Measurements from ENCODE around the gene CRB1.
"Not testable (repeated sequence)": the region's sequence is repeated elsewhere in the genome, so short reads cannot be mapped to it uniquely, and the experiment has no call there.

The CRB1 gene

DNA sequence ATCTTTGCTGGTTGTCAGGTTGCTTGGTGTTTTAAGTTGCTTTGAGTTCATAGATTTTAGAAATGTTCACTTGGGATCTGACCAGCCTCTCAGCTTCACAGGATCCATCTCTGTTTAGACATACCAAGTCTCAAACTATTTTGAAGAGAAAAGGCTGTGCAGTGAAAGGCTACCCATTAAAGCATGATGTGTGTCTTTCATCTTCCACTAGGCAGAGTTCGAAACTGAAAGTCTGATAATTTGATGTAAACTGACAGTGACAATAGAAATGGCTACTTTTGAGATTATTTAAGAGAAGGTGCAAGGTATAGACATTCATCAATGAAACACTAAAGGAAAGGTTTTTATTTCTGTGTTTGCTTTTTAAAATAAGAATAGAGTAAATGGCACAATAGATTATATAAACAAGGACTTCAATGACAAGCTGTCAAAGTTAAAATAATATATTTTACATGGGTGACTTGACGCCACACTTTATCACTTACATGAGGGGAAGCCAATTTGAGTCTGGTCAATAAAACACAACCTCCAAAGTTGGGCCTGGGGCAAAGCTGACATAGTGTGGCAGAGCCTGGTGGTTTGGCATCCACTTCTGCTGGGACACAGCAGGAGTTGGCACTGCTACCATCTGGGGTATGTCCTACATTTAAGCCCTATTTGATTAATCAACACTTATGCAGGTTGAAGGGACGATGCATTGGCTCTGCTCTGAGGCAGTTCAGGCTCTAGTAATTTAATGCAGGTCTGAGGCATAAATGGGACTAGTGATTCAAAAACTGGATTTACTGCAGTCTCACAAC, 197.7 kb downstream of the CRB1 start:
- DNase-seq (ENCODE audit: low spot score) = no peak

DNA sequence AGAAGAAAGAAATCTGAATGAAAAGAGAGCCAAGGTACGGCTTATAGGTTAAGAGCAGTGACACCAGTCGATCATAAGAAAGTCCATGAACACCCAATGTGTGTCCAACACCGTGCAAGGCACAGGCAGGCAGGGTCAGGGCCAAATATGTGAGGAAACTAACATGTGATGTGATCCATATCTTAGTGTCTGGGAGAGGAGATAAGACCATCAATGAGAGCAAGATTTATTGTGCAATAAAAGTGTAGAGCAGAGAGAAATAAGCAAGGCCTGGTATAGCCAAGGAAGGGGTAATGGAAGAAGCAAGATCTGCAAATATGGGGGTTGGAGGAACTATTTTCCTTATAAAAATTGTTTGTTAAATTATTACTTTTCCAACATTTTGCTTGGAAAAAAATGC, 198.8 kb downstream of the CRB1 start:
- no peak for DNase-seq (ENCODE audit: low spot score)

GRCh38 chr1:197467881-197468280, 199.8 kb downstream of the CRB1 start:
- DNase-seq (ENCODE audit: low spot score) = no peak

GRCh38 chr1:197468543-197469175, 200.6 kb downstream of the CRB1 start:
- no peak for DNase-seq (ENCODE audit: low spot score)

- DNase-seq (ENCODE audit: low spot score) = no peak
Measured at GRCh38 chr1:197469620-197470210, 201.7 kb downstream of the CRB1 start.

DNA sequence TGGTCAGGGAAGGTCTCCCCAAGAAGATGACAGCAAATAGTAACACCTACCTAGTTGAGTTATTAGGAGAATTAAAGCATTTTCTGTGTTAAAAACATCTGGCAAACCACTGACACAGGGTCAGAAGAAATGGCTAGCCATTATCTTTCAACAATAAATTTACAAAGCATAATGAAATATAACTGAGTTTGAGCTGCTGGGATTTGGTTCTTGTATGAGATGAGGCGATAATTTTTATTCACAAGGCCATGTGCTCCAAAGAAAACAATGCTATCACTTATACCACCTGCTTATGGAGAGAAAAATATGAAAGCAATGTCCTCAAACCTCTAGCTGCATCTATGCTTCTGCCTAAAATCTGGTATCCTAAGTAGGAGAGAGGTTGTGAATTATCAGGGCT, 202.3 kb downstream of the CRB1 start:
- DNase-seq (ENCODE audit: low spot score) = no peak

GRCh38 chr1:197471248-197471985, 203.4 kb downstream of the CRB1 start:
- no peak for DNase-seq (ENCODE audit: low spot score)

- no peak for DNase-seq (ENCODE audit: low spot score)
Measured at GRCh38 chr1:197472141-197472540, 204.1 kb downstream of the CRB1 start.

DNA sequence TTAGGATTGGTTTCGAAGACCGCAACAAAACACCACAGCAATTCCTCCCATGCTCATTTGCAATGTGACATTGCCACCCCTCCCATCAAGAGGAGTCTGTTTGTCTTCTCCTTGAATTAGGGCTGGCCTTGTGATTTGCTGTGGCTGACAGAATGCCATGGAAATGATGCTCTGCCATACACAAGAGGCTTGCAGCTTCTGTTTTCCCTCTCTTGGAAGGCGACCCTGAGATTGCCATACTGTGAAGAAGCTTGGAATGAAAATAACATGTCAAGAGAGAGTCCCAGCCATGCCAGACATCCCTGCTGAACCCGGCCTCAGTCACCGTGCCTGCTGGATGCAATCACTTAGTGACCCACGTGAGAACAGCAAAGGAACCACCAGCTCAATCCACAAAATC, 212.4 kb downstream of the CRB1 start:
- no peak for DNase-seq (ENCODE audit: low spot score)

- DNase-seq (ENCODE audit: low spot score) = no peak
Measured at GRCh38 chr1:197481101-197481500, 213.0 kb downstream of the CRB1 start.

DNA sequence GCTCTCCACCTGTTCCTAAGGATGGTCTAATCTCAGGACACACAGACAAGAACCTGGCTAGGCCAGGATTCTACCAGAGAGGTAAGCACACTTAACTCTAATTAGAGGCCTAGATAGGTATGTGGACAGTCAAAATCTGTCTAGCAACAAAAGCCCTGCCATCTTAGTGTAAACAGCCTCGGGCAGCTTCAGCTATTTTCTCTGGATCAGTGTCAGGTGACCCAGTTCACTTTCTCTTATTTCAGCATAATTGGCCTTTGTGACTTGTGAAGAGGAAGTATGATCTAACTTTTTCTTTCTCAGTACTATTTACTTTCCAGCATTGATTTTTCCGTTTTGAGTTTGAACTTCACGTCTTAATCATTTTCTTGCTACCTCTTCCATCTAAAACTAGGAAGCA, 217.7 kb downstream of the CRB1 start:
- DNase-seq (ENCODE audit: low spot score) = no peak

DNA sequence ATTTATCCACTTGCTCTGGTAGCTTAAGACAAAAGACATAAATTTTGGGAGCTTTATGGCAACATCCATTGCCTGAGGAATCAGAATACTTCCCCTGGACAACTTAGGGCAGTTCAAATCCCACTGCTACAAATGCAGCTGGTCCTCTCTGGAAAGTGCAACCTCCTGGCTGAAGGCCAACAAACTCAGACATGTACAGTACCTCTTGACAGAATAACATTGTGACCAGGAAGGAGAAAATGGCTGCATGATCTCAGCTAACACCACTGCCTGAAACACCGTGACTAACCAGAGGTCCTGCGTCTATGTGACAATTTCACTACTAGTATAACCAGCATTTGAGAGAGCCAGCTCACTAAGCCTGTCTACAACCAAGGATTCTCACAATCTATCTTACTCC, 218.9 kb downstream of the CRB1 start:
- DNase-seq (ENCODE audit: low spot score) = no peak

DNA sequence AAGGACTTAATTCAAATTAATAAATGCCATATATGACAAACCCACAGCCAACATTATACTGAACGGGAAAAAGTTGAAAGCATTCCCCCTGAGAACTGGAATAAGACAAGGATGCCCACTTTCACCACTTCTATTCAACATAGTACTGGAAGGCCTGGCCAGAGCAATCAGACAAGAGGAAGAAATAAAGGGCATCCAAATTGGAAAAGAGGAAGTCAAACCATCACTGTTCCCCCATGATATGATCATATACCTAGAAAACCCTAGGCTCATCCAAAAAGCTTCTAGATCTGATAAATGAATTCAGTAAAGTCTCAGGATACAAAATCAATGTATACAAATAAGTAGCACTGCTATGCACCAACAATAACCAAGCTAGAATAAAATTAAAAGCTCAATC, 223.5 kb downstream of the CRB1 start:
- DNase-seq (ENCODE audit: low spot score) = not testable (repeated sequence)

- DNase-seq (ENCODE audit: low spot score) = no peak
Measured at GRCh38 chr1:197496722-197497121, 228.7 kb downstream of the CRB1 start.

GRCh38 chr1:197510691-197511378, 242.8 kb downstream of the CRB1 start:
- no peak for DNase-seq (ENCODE audit: low spot score)

DNA sequence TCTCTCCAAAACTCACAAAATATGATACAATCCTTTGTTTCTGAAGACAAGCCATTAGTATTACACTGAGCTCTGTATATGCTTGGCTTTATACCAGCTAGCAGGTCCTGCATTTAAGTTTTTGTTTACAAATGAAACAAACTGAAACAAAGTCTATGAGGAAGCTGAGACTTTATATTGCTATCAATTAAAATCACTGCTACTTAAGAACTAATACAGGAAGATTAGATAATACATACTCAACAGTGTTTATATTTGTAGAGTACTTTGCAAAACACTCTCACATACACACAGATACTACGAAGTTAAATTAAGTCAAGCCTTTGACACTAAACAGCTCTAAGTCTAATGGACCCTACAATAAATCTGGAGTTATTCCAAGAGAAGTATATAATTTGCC, 247.4 kb downstream of the CRB1 start:
- DNase-seq (ENCODE audit: low spot score) = no peak

DNA sequence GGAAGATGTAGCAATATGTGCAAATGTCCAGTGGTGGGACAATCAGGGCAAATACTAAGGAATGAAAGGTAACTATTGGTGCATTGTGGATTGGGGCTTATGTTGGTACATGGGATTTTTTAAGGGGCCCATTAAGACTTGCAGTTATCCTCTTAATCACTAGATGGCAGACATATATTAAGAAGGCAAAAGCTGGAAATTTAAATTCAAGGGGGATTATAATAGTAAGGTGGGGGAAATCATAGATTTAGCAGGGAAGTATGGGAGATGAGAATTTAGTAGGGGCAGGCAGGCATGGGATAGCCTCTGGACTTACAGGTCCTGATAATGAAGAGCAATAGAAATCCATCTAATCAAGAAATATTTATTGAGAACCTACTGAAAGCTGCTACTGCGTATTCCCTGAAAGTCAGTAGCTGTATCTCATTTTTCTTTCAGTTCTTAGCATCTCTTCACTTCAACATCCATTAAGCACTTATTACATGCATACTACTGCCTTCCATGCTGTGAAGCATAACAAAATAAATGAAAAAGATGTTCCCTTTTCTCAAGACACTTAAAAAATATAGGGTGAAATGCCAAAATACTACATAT, 251.8 kb downstream of the CRB1 start:
- DNase-seq (ENCODE audit: low spot score) = peak; percentile 3

DNA sequence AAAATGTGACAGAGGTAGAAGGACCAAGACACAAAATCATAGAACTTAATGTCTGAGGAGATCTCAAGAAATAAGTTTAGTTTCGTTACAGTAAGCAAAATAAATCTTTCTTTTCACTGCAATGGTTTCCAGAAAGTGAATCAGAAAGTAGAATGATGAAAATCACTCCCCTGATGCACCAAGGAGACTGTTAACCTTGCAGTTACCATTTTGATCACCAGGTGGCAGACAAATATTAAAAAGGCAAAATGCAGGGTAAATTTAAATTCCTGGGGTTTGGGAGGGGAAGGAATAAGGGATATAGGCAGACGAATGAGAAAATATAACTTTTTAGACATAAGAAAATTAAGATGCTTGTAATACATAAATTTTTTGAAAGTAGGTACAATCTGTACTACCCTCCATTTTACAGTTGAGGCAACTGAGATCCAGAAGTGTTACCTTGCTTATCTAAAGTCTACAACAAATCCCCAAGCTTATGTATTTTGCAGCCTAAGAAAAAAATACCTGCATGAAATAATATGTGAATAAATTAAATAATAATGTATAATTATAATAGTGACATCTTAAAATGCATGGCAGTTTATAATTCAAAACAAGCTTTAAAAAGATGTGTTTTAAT, 253.2 kb downstream of the CRB1 start:
- DNase-seq (ENCODE audit: low spot score) = peak; percentile 21

DNA sequence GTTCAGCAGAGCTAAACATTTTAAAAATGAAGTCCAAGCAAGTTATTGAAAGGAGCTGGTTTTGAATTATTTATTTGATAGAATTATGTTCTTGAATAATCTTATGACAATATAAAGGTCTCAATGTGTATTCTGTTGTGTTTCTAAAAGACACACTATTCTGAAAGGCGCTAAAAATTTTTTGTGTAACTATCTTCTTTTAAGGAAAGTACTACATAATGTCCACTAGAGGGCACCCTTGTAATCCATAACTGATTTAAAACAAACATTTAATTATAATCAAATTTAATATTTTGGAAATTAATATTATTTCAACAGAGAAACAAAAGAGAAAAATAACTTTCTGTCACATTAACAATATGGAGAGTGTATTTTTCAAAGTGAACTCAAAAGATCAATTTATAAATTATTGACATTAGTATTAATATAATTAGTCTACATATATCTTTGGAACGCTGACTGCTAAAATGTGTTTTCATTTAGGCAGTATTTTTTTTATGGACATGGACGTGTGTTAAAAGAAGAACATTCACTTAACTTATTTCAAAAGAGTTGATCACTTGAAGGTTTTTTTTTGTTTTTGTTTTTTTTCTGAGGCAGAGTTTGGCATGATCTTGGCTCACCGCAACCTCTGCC, 258.8 kb downstream of the CRB1 start:
- DNase-seq (ENCODE audit: low spot score) = peak; percentile 65
